Activated naive CD4-positive, alpha-beta T cell treated with anti-CD3 and anti-CD28 coated beads, Interleukin-2, amount 10 ng/mL, durations not matched to agents 7 days and 5 days (primary cell): ENCODE data around the gene USP32.

Experiments
- CTCF ChIA-PET: fragments of 350-600 bp; sonication (Branson Sonifier 250); formaldehyde crosslinking; loops from one replicate; lab custom pipeline; 2021; ENCODE audit warnings: antibody characterized with exemption; lab: Charles Lee
- DNase-seq: peaks from one replicate; pipeline ENCODE4 v3.0.0-alpha.2; 2020
- H3K27ac Mint-ChIP-seq: one replicate; pipeline ENCODE4 v1.8.0; 2021; ENCODE audit warnings: mild to moderate bottlenecking, moderate library complexity, mixed read lengths
- H3K27me3 Mint-ChIP-seq: one replicate; pipeline ENCODE4 v1.8.0; 2021; ENCODE audit warnings: mild to moderate bottlenecking, mixed read lengths
- H3K36me3 Mint-ChIP-seq: one replicate; pipeline ENCODE4 v1.8.0; 2021; ENCODE audit warnings: mixed read lengths
- H3K4me1 Mint-ChIP-seq: one replicate; pipeline ENCODE4 v1.8.0; 2021; ENCODE audit warnings: mixed read lengths
- H3K4me3 Mint-ChIP-seq: one replicate; pipeline ENCODE4 v1.8.0; 2021; ENCODE audit warnings: mild to moderate bottlenecking, moderate library complexity, mixed read lengths
- H3K9me3 Mint-ChIP-seq: one replicate; pipeline ENCODE4 v1.8.0; 2021; ENCODE audit warnings: mixed read lengths

The USP32 gene

DNA sequence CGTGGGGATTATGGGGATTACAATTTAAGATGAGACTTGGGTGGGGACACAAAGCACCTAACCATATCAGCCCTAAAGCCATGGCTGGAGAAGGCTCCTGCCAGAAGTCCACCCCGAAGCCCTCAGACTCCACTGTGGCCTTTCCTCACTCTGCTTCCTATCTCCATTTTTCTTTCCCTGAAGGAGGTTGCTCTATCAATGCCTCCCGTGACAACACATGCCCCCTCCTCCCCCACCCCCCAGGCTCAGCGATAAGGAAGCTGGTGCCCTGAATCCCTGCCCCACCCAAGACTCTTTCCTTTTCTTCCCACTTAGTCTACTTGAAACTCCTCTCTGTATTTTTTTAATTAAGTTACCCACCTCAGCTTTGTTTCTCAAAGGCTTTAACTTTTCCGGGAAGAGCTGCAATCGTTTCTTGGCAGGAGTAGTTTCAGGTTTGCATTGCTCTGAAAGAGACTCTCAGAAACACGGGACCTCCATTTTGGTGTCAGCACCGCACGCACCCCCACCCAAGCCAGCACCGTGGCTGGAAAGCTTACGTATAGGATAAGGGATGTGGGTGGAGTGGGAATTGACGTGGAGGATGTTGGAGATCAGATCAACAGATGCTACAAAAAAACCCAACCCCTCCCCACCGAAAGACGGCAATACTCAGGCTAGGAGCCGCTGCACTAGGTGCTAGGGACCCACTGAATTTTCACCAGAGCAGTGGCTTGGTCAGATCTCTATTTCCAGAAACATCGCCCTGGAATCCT is 257.4 kb downstream of the USP32 start:
- H3K36me3 Mint-ChIP-seq, result peaks cover 16% of the 10 kb centered on the region
- CTCF ChIA-PET, result no interaction called here
- H3K9me3 Mint-ChIP-seq, result peaks cover 2% of the 10 kb centered on the region

DNA sequence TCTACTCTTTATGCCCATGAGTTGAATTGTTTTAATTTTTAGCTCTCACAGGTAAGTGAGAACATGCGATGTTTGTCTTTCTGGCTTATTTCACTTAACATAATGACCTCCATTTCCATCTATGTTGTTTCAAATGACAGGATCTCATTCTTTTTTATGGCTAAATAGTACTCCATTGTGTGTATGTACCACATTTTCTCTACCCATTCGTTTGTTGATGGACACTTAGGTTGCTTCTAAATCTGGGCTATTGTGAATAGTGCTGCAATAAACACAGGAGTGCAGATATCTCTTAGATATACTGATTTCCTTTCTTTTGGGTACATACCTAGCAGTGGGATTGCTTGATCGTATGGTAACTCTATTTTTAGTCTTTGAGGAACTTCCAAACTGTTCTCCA is 261.5 kb downstream of the USP32 start:
- Mint-ChIP-seq H3K4me3 (no peak overlapping the region), H3K4me1 (peaks cover 22% of the 10 kb centered on the region), H3K36me3 (peaks cover 16% of the 10 kb centered on the region), H3K9me3 (no peaks in the 10 kb centered on the region), H3K27ac (no peak overlapping the region), H3K27me3 (peaks cover 24% of the 10 kb centered on the region)
- CTCF ChIA-PET, result no interaction called here
- no peak for DNase-seq

More for the DNA sequence above, 257.4 kb downstream of the USP32 start:
- DNase-seq, result peak; percentile 48
- Mint-ChIP-seq H3K27ac (peak overlapping the region; percentile 74), H3K27me3 (peaks cover 48% of the 10 kb centered on the region), H3K4me3 (peak overlapping the region; percentile 97), H3K4me1 (peaks cover 31% of the 10 kb centered on the region)

DNA sequence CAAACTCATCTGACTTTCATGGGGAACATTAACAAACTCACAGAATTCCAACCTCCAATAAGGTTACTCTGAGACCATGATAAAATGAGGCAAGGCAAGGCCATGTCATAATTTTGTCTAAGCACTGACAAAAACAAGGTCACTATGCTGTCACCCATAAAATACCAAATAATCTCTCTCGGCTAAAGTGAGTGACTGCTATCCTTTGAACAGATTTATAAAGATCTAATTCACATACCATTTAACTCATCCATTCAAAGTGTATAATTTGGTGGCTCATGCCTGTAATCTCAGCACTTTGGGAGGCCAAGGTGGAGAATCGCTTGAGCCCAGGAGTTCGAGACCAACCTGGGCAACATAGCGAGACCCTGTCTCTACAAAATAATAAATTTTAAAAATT is 262.8 kb downstream of the USP32 start:
- H3K4me3 Mint-ChIP-seq, result no peak overlapping the region
- no peaks in the 10 kb centered on the region for H3K9me3 Mint-ChIP-seq
- peaks cover 10% of the 10 kb centered on the region for H3K4me1 Mint-ChIP-seq
- peaks cover 9% of the 10 kb centered on the region for H3K36me3 Mint-ChIP-seq
- H3K27me3 Mint-ChIP-seq, result peaks cover 16% of the 10 kb centered on the region
- DNase-seq, result no peak
- CTCF ChIA-PET, result interaction anchor here (2.0 kb wide), 1 partner anchor 14 kb away, joined by 5 read pairs; no protein-coding TSS in a partner anchor
- no peak overlapping the region for H3K27ac Mint-ChIP-seq
